ENCODE results near the gene IQSEC1.
"Not testable (repeated sequence)": the region's sequence is repeated elsewhere in the genome, so short reads cannot be mapped to it uniquely, and the experiment has no call there.

IQSEC1 gene

DNA sequence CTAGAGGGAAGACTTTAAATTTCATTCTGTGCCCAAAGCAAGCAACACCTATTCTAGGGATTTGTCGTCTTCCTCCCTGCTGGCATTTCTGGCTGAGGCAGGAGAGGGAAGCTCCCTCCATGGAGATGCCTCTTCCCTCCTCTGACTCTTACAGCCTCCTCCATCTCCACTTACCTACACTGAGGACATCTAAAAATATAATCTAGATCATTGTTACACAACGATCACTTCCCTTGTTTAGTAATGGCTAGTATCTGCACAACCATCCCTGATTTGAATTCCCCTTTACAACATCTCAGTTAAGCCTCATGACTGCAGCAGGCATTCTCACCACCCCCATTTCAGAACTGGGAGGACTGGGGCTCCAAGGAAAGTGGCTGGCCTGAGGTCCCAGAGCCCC, 219.4 kb downstream of the IQSEC1 start:
- DNase-seq = not testable (repeated sequence)

DNA sequence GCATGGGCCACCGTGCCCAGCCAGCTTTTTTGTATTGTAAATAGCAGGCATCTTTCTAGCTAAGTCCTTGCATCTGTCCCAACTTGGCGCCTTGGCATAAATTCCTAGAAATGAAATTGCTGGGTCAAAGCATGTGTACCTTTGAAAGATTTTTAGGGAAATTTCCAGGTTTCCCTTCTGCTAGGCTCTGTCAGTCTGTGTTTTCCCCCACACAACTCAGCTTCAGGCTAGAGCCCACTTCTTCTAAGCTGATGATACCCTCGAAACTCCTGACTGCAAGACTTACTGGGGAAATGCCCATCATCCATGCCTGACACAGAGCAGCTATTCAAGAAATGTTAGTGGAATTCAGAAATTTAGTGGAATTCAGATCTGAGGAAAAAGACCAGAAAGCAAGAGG, 221.0 kb downstream of the IQSEC1 start:
- no peak for DNase-seq
